ENCODE results near the gene ASIC3.

GRCh38 chr7:151010037-151010306, 38.4 kb upstream of the ASIC3 start:
- no peak for TF ChIP-seq YY1 (IDR thresholded peaks at IDR 0.05; ENCODE audit: insufficient read depth, insufficient read length)
- TF ChIP-seq ZNF274 (IDR thresholded peaks at IDR 0.05; ENCODE audit: low read depth, low read length), result no peak
- TF ChIP-seq SUZ12 (IDR thresholded peaks at IDR 0.05; ENCODE audit: extremely low read depth, insufficient read depth, insufficient read length), result no peak

Measured in NT2/D1 (cell line).